K562 (cell line): ENCODE results near the gene PSAP. TPM values are rescaled to one million over a fixed set of nuclear protein-coding genes. Genes with fewer than 3 reads are reported as not detected.

Experiments
- ATAC-seq: fragments of 200-7000 bp; cut with Tn5 transposase; 3 replicates; pipeline ENCODE4 v1.9.1; 2020; ENCODE audit warnings: moderate library complexity
- BruUV-seq: library from RNA; stranded (reverse); fragments of 400-500 nt; replicated peaks from 2 replicates; lab custom pipeline; 2021; lab: Mats Ljungman, UMichigan
- CTCF ChIA-PET: fragments of 300-600 bp; formaldehyde crosslinking; extraction: SDS; loops from one replicate; lab custom pipeline; 2021; ENCODE audit warnings: low intra/inter-chr PET ratio; lab: Yijun Ruan, JAX
- POLR2A ChIA-PET: fragments of 300-600, 350-650 bp; sonication (Branson Sonifier 250); formaldehyde crosslinking; extraction: SDS; loops from one replicate; lab custom pipeline; 2021; ENCODE audit warnings: antibody characterized with exemption, inconsistent platforms; lab: Yijun Ruan, JAX
- DNase-seq, 4 experiments: peaks; one replicate each; pipeline versions ENCODE4 v3.0.0 to v3.0.0-alpha.2; 2011 to 2018; ENCODE audit warnings: low spot score in 3 of 4, mixed read lengths in 3 of 4; ENCODE audit errors: extremely low read depth in 1 of 4
- FAIRE-seq: peaks from 2 replicates; lab custom pipeline; 2011; peaks lifted over from hg19 to GRCh38; lab: Jason Lieb, UNC
- H2AFZ ChIP-seq: 2 replicates; pipeline ENCODE4 v1.6.0; 2011; ENCODE audit warnings: low read depth, low read length, control low read depth, inconsistent platforms
- H3K27ac ChIP-seq: fragments of 200-600 bp; 3 replicates; pipeline ENCODE4 v1.8.0; 2011; ENCODE audit warnings: low read depth, mild to moderate bottlenecking, control low read depth, inconsistent platforms, low read length, moderate library complexity, mixed read lengths; ENCODE audit errors: extremely low read depth
- H3K27me3 ChIP-seq, 2 experiments: fragments of 300-600 bp in 1 of 2; 2 replicates in 1 of 2; 3 replicates in 1 of 2; pipeline versions ENCODE4 v1.6.0 to v1.8.0; 2011; ENCODE audit warnings: inconsistent platforms in 2 of 2, low read length in 2 of 2, mild to moderate bottlenecking in 1 of 2, mixed read lengths in 1 of 2, moderate library complexity in 1 of 2; ENCODE audit not compliant: control insufficient read depth in 2 of 2, insufficient read depth in 2 of 2
- H3K36me3 ChIP-seq: fragments of 300-600 bp; 3 replicates; pipeline ENCODE4 v1.8.0; 2011; ENCODE audit warnings: mild to moderate bottlenecking, low read length, inconsistent platforms; ENCODE audit not compliant: control insufficient read depth, insufficient read depth
- H3K4me1 ChIP-seq, 2 experiments: fragments of 200-600 bp in 1 of 2; replicated peaks in 1 of 2; 2 replicates in 1 of 2; 3 replicates in 1 of 2; pipeline versions ENCODE4 v1.5.1 to v1.8.0; 2011; ENCODE audit warnings: inconsistent platforms in 2 of 2, low read length in 2 of 2, mild to moderate bottlenecking in 1 of 2, mixed read lengths in 1 of 2, moderate library complexity in 1 of 2; ENCODE audit not compliant: control insufficient read depth in 2 of 2, insufficient read depth in 2 of 2
- H3K4me2 ChIP-seq: 2 replicates; pipeline ENCODE4 v1.6.1; 2011; ENCODE audit warnings: low read length, control low read depth, inconsistent platforms, mixed read lengths; ENCODE audit not compliant: insufficient read depth
- H3K4me3 ChIP-seq: fragments of 200-600 bp; sonication (generic), shearing (Covaris generic); 2 replicates; pipeline ENCODE4 v1.5.1; 2016; ENCODE audit warnings: control low read depth, inconsistent platforms
- H3K79me2 ChIP-seq: fragments of 200-600 bp; 3 replicates; pipeline ENCODE4 v1.8.0; 2011; ENCODE audit warnings: low read length, inconsistent platforms; ENCODE audit not compliant: control insufficient read depth, insufficient read depth
- H3K9ac ChIP-seq, 2 experiments: 2 replicates each; pipeline versions ENCODE4 v1.6.0 to v1.6.1; 2011; ENCODE audit warnings: low read depth in 2 of 2, low read length in 2 of 2, control low read depth in 1 of 2, inconsistent platforms in 1 of 2, mild to moderate bottlenecking in 1 of 2, mixed read lengths in 1 of 2; ENCODE audit not compliant: insufficient read depth in 1 of 2
- H3K9me1 ChIP-seq: one replicate; pipeline ENCODE4 v1.6.0; 2011; ENCODE audit warnings: inconsistent platforms, mild to moderate bottlenecking, low read length, moderate library complexity; ENCODE audit not compliant: control insufficient read depth, insufficient read depth
- H3K9me3 ChIP-seq: replicated peaks from 2 replicates; pipeline ENCODE4 v1.5.1; 2011; ENCODE audit warnings: low read depth, low read length, inconsistent platforms; ENCODE audit not compliant: control insufficient read depth, insufficient read depth
- H4K20me1 ChIP-seq: replicated peaks from 2 replicates; pipeline ENCODE4 v1.6.1; 2011; ENCODE audit warnings: low read length, inconsistent platforms, mixed read lengths; ENCODE audit not compliant: control insufficient read depth, insufficient read depth
- ARID1B ChIP-seq: fragments of 450-650 bp; IDR thresholded peaks from 2 replicates; pipeline ENCODE4 v1.6.1; 2016; ENCODE audit warnings: antibody characterized with exemption, mild to moderate bottlenecking, inconsistent platforms
- BRD4 ChIP-seq: fragments of 200-600 bp; sonication (generic); IDR thresholded peaks from 2 replicates; pipeline ENCODE4 v1.6.1; 2017; ENCODE audit warnings: inconsistent platforms
- CCAR2 ChIP-seq: fragments of 200-400 bp; formaldehyde crosslinking; IDR thresholded peaks from 2 replicates; pipeline ENCODE4 v1.6.1; 2017; ENCODE audit warnings: mild to moderate bottlenecking, low read depth, low read length
- EP300 ChIP-seq: IDR thresholded peaks from 2 replicates; pipeline ENCODE4 v1.6.1; 2012; ENCODE audit warnings: low read length, improper control_type of control experiment
- EP400 ChIP-seq: fragments of 450-650 bp; IDR thresholded peaks from 2 replicates; pipeline ENCODE4 v1.6.1; 2017; ENCODE audit warnings: antibody characterized with exemption, mild to moderate bottlenecking, moderate library complexity
- GATAD2A ChIP-seq: fragments of 450-650 bp; IDR thresholded peaks from 2 replicates; pipeline ENCODE4 v1.6.1; 2017
- IRF2 ChIP-seq: sonication (generic); formaldehyde crosslinking; IDR thresholded peaks from 2 replicates; pipeline ENCODE4 v1.8.1; 2022; ENCODE audit warnings: mild to moderate bottlenecking, missing genetic modification reagents
- MCM7 ChIP-seq, 2 experiments: fragments of 450-650 bp; IDR thresholded peaks; 2 replicates each; pipeline ENCODE4 v1.6.1; 2016 to 2018
- MED1 ChIP-seq: sonication (generic); formaldehyde crosslinking; IDR thresholded peaks from 2 replicates; pipeline ENCODE4 v1.8.1; 2023; ENCODE audit warnings: missing genetic modification reagents, borderline replicate concordance
- MTA3 ChIP-seq: fragments of 450-650 bp; formaldehyde crosslinking; IDR thresholded peaks from 2 replicates; pipeline ENCODE4 v1.6.1; 2017; ENCODE audit warnings: mild to moderate bottlenecking, borderline replicate concordance
- NR2C1 ChIP-seq, 2 experiments: fragments of 450-650 bp; IDR thresholded peaks; 2 replicates each; pipeline ENCODE4 v1.6.1; 2017; ENCODE audit warnings: mild to moderate bottlenecking in 2 of 2, antibody characterized with exemption in 1 of 2, inconsistent platforms in 1 of 2, missing compliant biosample characterization in 1 of 2, missing genetic modification characterization in 1 of 2
- RB1 ChIP-seq: fragments of 450-650 bp; IDR thresholded peaks from 2 replicates; pipeline ENCODE4 v1.6.1; 2017; ENCODE audit warnings: low read depth, mild to moderate bottlenecking
- SMAD3 ChIP-seq: fragments of 450-650 bp; formaldehyde crosslinking; conservative IDR thresholded peaks from 2 replicates; pipeline ENCODE4 v1.4.0; 2020; ENCODE audit warnings: mild to moderate bottlenecking
- ZBED1 ChIP-seq: IDR thresholded peaks from 2 replicates; pipeline ENCODE4 v1.6.1; 2014
- ZFX ChIP-seq: sonication (generic); formaldehyde crosslinking; IDR thresholded peaks from 2 replicates; pipeline ENCODE4 v1.8.0; 2022; ENCODE audit warnings: mild to moderate bottlenecking, missing genetic modification reagents, moderate library complexity
- ZNF436 ChIP-seq: fragments of 250-450, 450-650 bp; sonication (Bioruptor Pico); formaldehyde crosslinking; IDR thresholded peaks from 2 replicates; pipeline ENCODE4 v1.7.0; 2020; ENCODE audit warnings: mild to moderate bottlenecking
- ZNF76 ChIP-seq: fragments of 250-450 bp; sonication (Bioruptor Pico); IDR thresholded peaks from 2 replicates; pipeline ENCODE4 v1.4.0; 2020; ENCODE audit warnings: mild to moderate bottlenecking, moderate library complexity, borderline replicate concordance
- WGBS: fragments of 100-300 bp; shearing (Covaris generic); methylation state at CpG from one replicate; pipeline ENCODE4 v1.1.6; 2016; ENCODE audit warnings: low coverage, mixed read lengths; ENCODE audit not compliant: insufficient coverage; ENCODE audit errors: missing lambda C conversion rate; 5-methylcytosine and 5-hydroxymethylcytosine counted together
- in situ Hi-C: fragments of 300-500 bp; cut with MboI; formaldehyde crosslinking; loops from 4 replicates; pipeline ENCODE4 v1.15.0; 2018; ENCODE audit warnings: inconsistent platforms, mixed read lengths
- intact Hi-C: fragments of 100-400 bp; cut with micrococcal nuclease; formaldehyde crosslinking; loops from 2 replicates; pipeline ENCODE4 v1.14.2; 2022
- polyA plus RNA-seq, 8 experiments: library from polyadenylated mRNA; depleted of rRNA in 4 of 8; stranded (reverse) in 5 of 8; unstranded in 3 of 8; fragments of >200 nt; fragmentation: Nextera tagmentation in 2 of 8; fragmentation: Illumina TruSeq in 1 of 8; extraction: Ambion mirVana in 2 of 8; extraction: Trizol in 1 of 8; gene quantifications; 2 replicates each; pipeline versions ENCODE4 v1.2.1 to v1.2.3, GENCODE V29; 2011 to 2014; ENCODE audit warnings: inconsistent platforms in 1 of 8, missing spikeins in 1 of 8
- total RNA-seq, 7 experiments: library from RNA; depleted of rRNA in 6 of 7; stranded (reverse); fragments of >200 nt in 6 of 7; fragmentation: Illumina TruSeq in 2 of 7; extraction: Trizol in 2 of 7; gene quantifications; 2 replicates each; pipeline versions ENCODE4 v1.2.1 to v1.2.3, GENCODE V29; 2011 to 2021; ENCODE audit warnings: low replicate concordance in 1 of 7
- TF ChIP-seq, protein P1 (sequence below): fragments of 450-650 bp; IDR thresholded peaks from 2 replicates; pipeline ENCODE4 v1.6.1; 2016
- TF ChIP-seq, protein P2 (sequence below), 2 experiments: fragments of 450-650 bp in 1 of 2; sonication (generic) in 1 of 2; formaldehyde crosslinking in 1 of 2; IDR thresholded peaks in 1 of 2; conservative IDR thresholded peaks in 1 of 2; 2 replicates each; pipeline versions ENCODE4 v1.6.1 to v1.8.1; 2016 to 2023; ENCODE audit warnings: mild to moderate bottlenecking in 2 of 2, moderate library complexity in 2 of 2, inconsistent platforms in 1 of 2, missing genetic modification reagents in 1 of 2
- TF ChIP-seq, protein P3 (sequence below): fragments of 450-650 bp; formaldehyde crosslinking; IDR thresholded peaks from 2 replicates; pipeline ENCODE4 v1.4.0; 2020; ENCODE audit warnings: mild to moderate bottlenecking, mixed read lengths
- TF ChIP-seq, protein P4 (sequence below): sonication (generic); IDR thresholded peaks from 2 replicates; pipeline ENCODE4 v1.6.1; 2016

Gene PSAP
- total and polyA plus RNA-seq, 9 of the 15 experiments (the other 6 are each of a cell fraction or from before 2014, with no cell fraction given) = 245 to 700 (median 429) TPM

DNA sequence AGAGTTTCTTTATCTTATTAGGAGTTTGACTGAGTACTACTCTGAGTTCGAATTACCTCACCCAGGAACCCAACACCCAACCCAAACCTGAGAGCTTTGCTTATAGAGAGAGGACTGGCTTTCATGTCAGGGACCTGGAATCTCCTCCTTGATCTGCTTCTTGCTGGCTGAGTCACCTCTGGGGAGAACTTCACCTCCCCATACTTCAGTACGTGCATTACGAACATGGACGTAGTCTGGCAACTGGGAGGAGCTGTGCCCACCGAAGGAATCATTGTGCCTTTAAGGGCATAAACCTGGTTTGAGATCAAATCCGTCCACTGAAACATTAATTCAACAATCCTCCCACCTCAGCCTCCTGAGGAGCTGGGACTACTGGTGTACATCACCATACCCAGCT lies 12.2 kb upstream of the PSAP start:
- H3K27me3 ChIP-seq = no peaks in the 10 kb centered on the region
- no peak overlapping the region for H3K4me3 ChIP-seq
- peak overlapping the region; percentile 9; the same call in 2 of the 3 replicates for H3K27ac ChIP-seq
- no TSS peak for BruUV-seq
- no peak overlapping the region for H3K4me2 ChIP-seq
- ATAC-seq (no peak), FAIRE-seq (no peak), DNase-seq (peak in 1 of 4 experiments; percentile 56)
- no peaks in the 10 kb centered on the region for H3K9me3 ChIP-seq
- peak overlapping the region; percentile 53; the same call in 1 of the 2 replicates for H2AFZ ChIP-seq
- ChIA-PET CTCF (interaction anchor here (0.7 kb wide), 1 partner anchor 34 kb away, joined by 3 read pairs; no protein-coding TSS in a partner anchor), POLR2A (interaction anchor here (0.5 to 1.7 kb wide), 5 partner anchors 12 to 62 kb away, joined by 3 to 9 read pairs (median 3); partner anchors contain the start of gene PSAP)
- intact Hi-C loops = no loop called here
- H3K36me3 ChIP-seq = no peaks in the 10 kb centered on the region
- H3K9ac ChIP-seq = no peak overlapping the region
- no peaks in the 10 kb centered on the region for H3K79me2 ChIP-seq
- in situ Hi-C loops = no loop called here
- H3K4me1 ChIP-seq = peaks cover 47 to 49% of the 10 kb centered on the region in 2 experiments
- no peaks in the 10 kb centered on the region for H4K20me1 ChIP-seq
- no peaks in the 10 kb centered on the region for H3K9me1 ChIP-seq
- 41% methylated on average over 6 of the region's 6 CpGs for WGBS
- TF ChIP-seq GATAD2A (no peak), SMAD3 (CRISPR knock-in tag) (no peak), BRD4 (no peak), EP300 (no peak), ARID1B (0 out of 2 replicates have a peak, but pooled peaks have one; percentile 28), NR2C1 (IDR thresholded peaks at IDR 0.05) (no peak), NR2C1 (tag; IDR thresholded peaks at IDR 0.05) (peak; percentile 26; the same call in 1 of the 2 replicates), MCM7 (IDR thresholded peaks at IDR 0.05) (no peak), EP400 (no peak), MED1 (CRISPR knock-in tag) (no peak), ZNF436 (CRISPR knock-in tag) (no peak), ZFX (CRISPR knock-in tag) (no peak), ZNF76 (CRISPR knock-in tag) (no peak), RB1 (0 out of 2 replicates have a peak, but pooled peaks have one; percentile 20), MTA3 (no peak), IRF2 (no peak), CCAR2 (no peak), ZBED1 (no peak)
- TF ChIP-seq, protein P1, sequence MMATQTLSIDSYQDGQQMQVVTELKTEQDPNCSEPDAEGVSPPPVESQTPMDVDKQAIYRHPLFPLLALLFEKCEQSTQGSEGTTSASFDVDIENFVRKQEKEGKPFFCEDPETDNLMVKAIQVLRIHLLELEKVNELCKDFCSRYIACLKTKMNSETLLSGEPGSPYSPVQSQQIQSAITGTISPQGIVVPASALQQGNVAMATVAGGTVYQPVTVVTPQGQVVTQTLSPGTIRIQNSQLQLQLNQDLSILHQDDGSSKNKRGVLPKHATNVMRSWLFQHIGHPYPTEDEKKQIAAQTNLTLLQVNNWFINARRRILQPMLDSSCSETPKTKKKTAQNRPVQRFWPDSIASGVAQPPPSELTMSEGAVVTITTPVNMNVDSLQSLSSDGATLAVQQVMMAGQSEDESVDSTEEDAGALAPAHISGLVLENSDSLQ = no peak
- TF ChIP-seq, protein P2, sequence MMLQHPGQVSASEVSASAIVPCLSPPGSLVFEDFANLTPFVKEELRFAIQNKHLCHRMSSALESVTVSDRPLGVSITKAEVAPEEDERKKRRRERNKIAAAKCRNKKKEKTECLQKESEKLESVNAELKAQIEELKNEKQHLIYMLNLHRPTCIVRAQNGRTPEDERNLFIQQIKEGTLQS (IDR thresholded peaks at IDR 0.05) = peak; percentile 67
- TF ChIP-seq, protein P2 (CRISPR knock-in tag; conservative IDR thresholded peaks at IDR 0.05) = no peak
- TF ChIP-seq, protein P3, sequence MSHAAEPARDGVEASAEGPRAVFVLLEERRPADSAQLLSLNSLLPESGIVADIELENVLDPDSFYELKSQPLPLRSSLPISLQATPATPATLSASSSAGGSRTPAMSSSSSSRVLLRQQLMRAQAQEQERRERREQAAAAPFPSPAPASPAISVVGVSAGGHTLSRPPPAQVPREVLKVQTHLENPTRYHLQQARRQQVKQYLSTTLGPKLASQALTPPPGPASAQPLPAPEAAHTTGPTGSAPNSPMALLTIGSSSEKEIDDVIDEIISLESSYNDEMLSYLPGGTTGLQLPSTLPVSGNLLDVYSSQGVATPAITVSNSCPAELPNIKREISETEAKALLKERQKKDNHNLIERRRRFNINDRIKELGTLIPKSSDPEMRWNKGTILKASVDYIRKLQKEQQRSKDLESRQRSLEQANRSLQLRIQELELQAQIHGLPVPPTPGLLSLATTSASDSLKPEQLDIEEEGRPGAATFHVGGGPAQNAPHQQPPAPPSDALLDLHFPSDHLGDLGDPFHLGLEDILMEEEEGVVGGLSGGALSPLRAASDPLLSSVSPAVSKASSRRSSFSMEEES (CRISPR knock-in tag) = no peak
- TF ChIP-seq, protein P4, sequence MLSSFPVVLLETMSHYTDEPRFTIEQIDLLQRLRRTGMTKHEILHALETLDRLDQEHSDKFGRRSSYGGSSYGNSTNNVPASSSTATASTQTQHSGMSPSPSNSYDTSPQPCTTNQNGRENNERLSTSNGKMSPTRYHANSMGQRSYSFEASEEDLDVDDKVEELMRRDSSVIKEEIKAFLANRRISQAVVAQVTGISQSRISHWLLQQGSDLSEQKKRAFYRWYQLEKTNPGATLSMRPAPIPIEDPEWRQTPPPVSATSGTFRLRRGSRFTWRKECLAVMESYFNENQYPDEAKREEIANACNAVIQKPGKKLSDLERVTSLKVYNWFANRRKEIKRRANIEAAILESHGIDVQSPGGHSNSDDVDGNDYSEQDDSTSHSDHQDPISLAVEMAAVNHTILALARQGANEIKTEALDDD = no peak
